CD4-positive, alpha-beta T cell (primary cell): ENCODE measurements around the gene C11orf42. TPM values are rescaled to one million over a fixed set of nuclear protein-coding genes. Genes with fewer than 3 reads are reported as not detected.

ENCODE experiments used
- ATAC-seq: fragments of 200-7000 bp; cut with Tn5 transposase; one replicate; pipeline ENCODE4 v1.10.0; 2022; ENCODE audit warnings: mild to moderate bottlenecking; ENCODE audit not compliant: poor library complexity
- CTCF ChIA-PET: fragments of 350-600 bp; sonication (Branson Sonifier 250); formaldehyde crosslinking; loops from one replicate; lab custom pipeline; 2021; ENCODE audit warnings: antibody characterized with exemption, inconsistent platforms; lab: Charles Lee
- POLR2A ChIA-PET: fragments of 350-600 bp; sonication (Branson Sonifier 250); formaldehyde crosslinking; loops from one replicate; lab custom pipeline; 2021; ENCODE audit warnings: antibody characterized with exemption, inconsistent platforms; lab: Charles Lee
- DNase-seq, 14 experiments: peaks; one replicate each; pipeline ENCODE4 v3.0.0-alpha.2; 2013 to 2020; ENCODE audit warnings: mixed read lengths in 2 of 14
- H3K27ac ChIP-seq, 2 donors: one replicate each; pipeline versions ENCODE4 v1.5.1 to v1.7.0; 2013; ENCODE audit warnings: low read length in 2 of 2, low read depth in 1 of 2, mild to moderate bottlenecking in 1 of 2
- H3K27me3 ChIP-seq, 2 experiments: 1 replicate in 1 of 2; 2 replicates in 1 of 2; pipeline versions ENCODE4 v1.6.1 to v1.7.0; 2013; ENCODE audit warnings: low read length in 2 of 2, control low read depth in 1 of 2, mild to moderate bottlenecking in 1 of 2, moderate library complexity in 1 of 2; ENCODE audit not compliant: insufficient read depth in 2 of 2, control insufficient read depth in 1 of 2
- H3K36me3 ChIP-seq: one replicate; pipeline ENCODE4 v1.6.1; 2013; ENCODE audit warnings: low read length, control low read depth; ENCODE audit not compliant: insufficient read depth
- H3K4me1 ChIP-seq: one replicate; pipeline ENCODE4 v1.6.1; 2013; ENCODE audit warnings: low read length, control low read depth; ENCODE audit not compliant: insufficient read depth
- H3K4me3 ChIP-seq: one replicate; pipeline ENCODE4 v1.5.1; 2013; ENCODE audit warnings: mild to moderate bottlenecking, low read length, moderate library complexity
- H3K9me3 ChIP-seq, 2 experiments: 1 replicate in 1 of 2; 2 replicates in 1 of 2; pipeline versions ENCODE4 v1.6.1 to v1.7.0; 2013; ENCODE audit warnings: low read length in 2 of 2, mild to moderate bottlenecking in 2 of 2, control low read depth in 1 of 2, moderate library complexity in 1 of 2; ENCODE audit not compliant: control insufficient read depth in 1 of 2, insufficient read depth in 1 of 2
- H3K27ac Mint-ChIP-seq: one replicate; pipeline ENCODE4 v1.8.0; 2020; ENCODE audit warnings: mixed read lengths
- H3K27me3 Mint-ChIP-seq: one replicate; pipeline ENCODE4 v1.8.0; 2021; ENCODE audit warnings: mixed read lengths
- H3K36me3 Mint-ChIP-seq: one replicate; pipeline ENCODE4 v1.8.0; 2021; ENCODE audit warnings: low read depth, mixed read lengths
- H3K4me1 Mint-ChIP-seq: one replicate; pipeline ENCODE4 v1.8.0; 2021; ENCODE audit warnings: low read depth, mixed read lengths
- H3K4me3 Mint-ChIP-seq: one replicate; pipeline ENCODE4 v1.8.0; 2020; ENCODE audit warnings: mild to moderate bottlenecking, mixed read lengths
- H3K9me3 Mint-ChIP-seq: one replicate; pipeline ENCODE4 v1.8.0; 2020; ENCODE audit warnings: mixed read lengths
- CTCF ChIP-seq: fragments of 200-600 bp; IDR thresholded peaks from one replicate; pipeline ENCODE4 v1.8.0; 2022; ENCODE audit warnings: antibody characterized with exemption, mild to moderate bottlenecking
- intact Hi-C, 2 experiments: fragments of 100-400 bp; cut with DNase I in 1 of 2; cut with micrococcal nuclease in 1 of 2; formaldehyde crosslinking; loops; one replicate each; pipeline versions ENCODE4 v1.15.1 to v1.9.0; 2023 to 2025; cut with DNase I, micrococcal nuclease
- total RNA-seq, 174 experiments: library from RNA in 2 of 174; stranded (reverse) in 2 of 174; gene quantifications; one replicate each; pipeline ENCODE4 v1.2.3 and lab custom pipeline; 2021 to 2026

C11orf42 gene
- total RNA-seq, 2 experiments from 2014 or later = not detected

DNA sequence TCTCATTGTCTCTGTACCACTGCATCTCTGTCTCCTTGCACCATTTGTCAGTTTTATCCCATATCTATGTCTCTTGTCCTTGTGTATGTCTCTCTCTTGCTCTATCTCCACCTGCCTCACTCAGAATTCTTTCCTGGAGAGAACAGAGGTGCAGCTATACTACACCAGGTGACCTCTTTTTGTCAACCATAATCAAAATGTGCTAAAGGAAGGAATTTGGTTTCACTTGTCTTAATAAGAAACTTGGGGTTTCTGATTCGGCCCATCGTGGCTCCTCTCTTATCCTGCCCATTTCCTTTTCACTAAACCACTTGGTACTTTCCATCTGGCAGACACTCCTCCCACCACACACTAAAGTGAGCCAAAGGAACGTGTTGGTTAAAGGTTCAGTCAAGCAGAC lies 2.0 kb upstream of the C11orf42 start:
- H3K27ac ChIP-seq = no peak overlapping the region
- intact Hi-C loops = no loop called here
- no peak overlapping the region for H3K27ac Mint-ChIP-seq

GRCh38 chr11:6204706-6205105 lies 651 bp upstream of the C11orf42 start:
- no peak overlapping the region for H3K27ac ChIP-seq
- peak in 2 of 14 experiments; percentile 40 to 50 for DNase-seq
- TF ChIP-seq CTCF = no peak
- intact Hi-C loops = no loop called here
- CTCF ChIA-PET = no interaction called here
- Mint-ChIP-seq H3K9me3 (no peaks in the 10 kb centered on the region), H3K27ac (no peak overlapping the region), H3K4me3 (no peak overlapping the region), H3K27me3 (no peaks in the 10 kb centered on the region), H3K4me1 (peaks cover 22% of the 10 kb centered on the region), H3K36me3 (peaks cover 41% of the 10 kb centered on the region)
- H3K36me3 ChIP-seq = peaks cover 20% of the 10 kb centered on the region
- no peaks in the 10 kb centered on the region for H3K27me3 ChIP-seq
- no peak for ATAC-seq
- no peaks in the 10 kb centered on the region for H3K9me3 ChIP-seq
- POLR2A ChIA-PET = no interaction called here
- H3K4me1 ChIP-seq = peaks cover 14% of the 10 kb centered on the region
- H3K4me3 ChIP-seq = no peak overlapping the region

More for the DNA sequence above, 2.0 kb upstream of the C11orf42 start:
- peaks cover 30% of the 10 kb centered on the region for H3K36me3 Mint-ChIP-seq
- DNase-seq (peak in 3 of 14 experiments; percentile 50 to 67 (median 52)), ATAC-seq (peak; percentile 37)
- TF ChIP-seq CTCF = no peak
- H3K9me3 ChIP-seq = no peaks in the 10 kb centered on the region
- CTCF ChIA-PET = no interaction called here
- H3K4me1 Mint-ChIP-seq = peaks cover 22% of the 10 kb centered on the region
- no peaks in the 10 kb centered on the region for H3K27me3 Mint-ChIP-seq
- H3K4me3 ChIP-seq = no peak overlapping the region
- peaks cover 14% of the 10 kb centered on the region for H3K36me3 ChIP-seq
- H3K9me3 Mint-ChIP-seq = no peaks in the 10 kb centered on the region
- H3K4me1 ChIP-seq = peaks cover 14% of the 10 kb centered on the region
- no peak overlapping the region for H3K4me3 Mint-ChIP-seq
- POLR2A ChIA-PET = no interaction called here
- H3K27me3 ChIP-seq = no peaks in the 10 kb centered on the region

- intact Hi-C loops = no loop called here
- no peaks in the 10 kb centered on the region for H3K27me3 Mint-ChIP-seq
- ATAC-seq = no peak
- Histone ChIP-seq H3K27ac (no peak overlapping the region), H3K36me3 (peaks cover 39% of the 10 kb centered on the region), H3K4me3 (no peak overlapping the region), H3K4me1 (peaks cover 12% of the 10 kb centered on the region), H3K9me3 (no peaks in the 10 kb centered on the region), H3K27me3 (no peaks in the 10 kb centered on the region)
- CTCF ChIA-PET = no interaction called here
- POLR2A ChIA-PET = interaction anchor here (0.7 kb wide), 1 partner anchor 193 kb away, joined by 3 read pairs; no protein-coding TSS in a partner anchor
- H3K4me3 Mint-ChIP-seq = no peak overlapping the region
- H3K4me1 Mint-ChIP-seq = peaks cover 22% of the 10 kb centered on the region
- no peak for TF ChIP-seq CTCF
- no peak for DNase-seq
- H3K36me3 Mint-ChIP-seq = peaks cover 50% of the 10 kb centered on the region
- no peak overlapping the region for H3K27ac Mint-ChIP-seq
- H3K9me3 Mint-ChIP-seq = no peaks in the 10 kb centered on the region
These were observed 1.3 kb downstream of the C11orf42 start for GRCh38 chr11:6206456-6207180.
